HepG2 (cell line): ENCODE measurements around the gene ADGRB2. TPM values are rescaled to one million over a fixed set of nuclear protein-coding genes. Genes with fewer than 3 reads are reported as not detected.

Experiments used
- ATAD3A ChIP-seq: sonication (generic); formaldehyde crosslinking; IDR thresholded peaks from 2 replicates; pipeline ENCODE4 v1.4.0; 2020; ENCODE audit warnings: missing genetic modification reagents
- ELF1 ChIP-seq: sonication (generic); formaldehyde crosslinking; IDR thresholded peaks from 2 replicates; pipeline ENCODE4 v1.4.0; 2020; ENCODE audit warnings: missing genetic modification reagents
- HNRNPK ChIP-seq: fragments of 200-400 bp; formaldehyde crosslinking; IDR thresholded peaks from 2 replicates; pipeline ENCODE4 v1.6.1; 2018; ENCODE audit warnings: low read length, low read depth, moderate library complexity, mild to moderate bottlenecking; ENCODE audit not compliant: poor library complexity, severe bottlenecking
- HNRNPUL1 ChIP-seq: fragments of 200-400 bp; formaldehyde crosslinking; IDR thresholded peaks from 2 replicates; pipeline ENCODE4 v1.6.1; 2017; ENCODE audit warnings: low read depth, mild to moderate bottlenecking, low read length, moderate library complexity
- IKZF4 ChIP-seq: sonication (generic); formaldehyde crosslinking; IDR thresholded peaks from 2 replicates; pipeline ENCODE4 v1.5.1; 2020; ENCODE audit warnings: borderline replicate concordance, mild to moderate bottlenecking, low read depth, missing genetic modification reagents; ENCODE audit errors: not compliant biosample characterization
- ISX ChIP-seq: sonication (generic); formaldehyde crosslinking; conservative IDR thresholded peaks from 2 replicates; pipeline ENCODE4 v1.5.0; 2020; ENCODE audit warnings: missing genetic modification reagents
- MAX ChIP-seq: IDR thresholded peaks from 2 replicates; pipeline ENCODE4 v1.6.1; 2012; ENCODE audit warnings: inconsistent platforms
- NFKBIZ ChIP-seq: IDR thresholded peaks from 2 replicates; pipeline ENCODE4 v1.6.1; 2018; ENCODE audit warnings: missing genetic modification reagents, missing compliant biosample characterization
- NR2C2 ChIP-seq: sonication (generic); formaldehyde crosslinking; IDR thresholded peaks from 2 replicates; pipeline ENCODE4 v1.4.0; 2020; ENCODE audit warnings: missing genetic modification reagents, mild to moderate bottlenecking, moderate library complexity, borderline replicate concordance
- NR3C1 ChIP-seq: sonication (generic); formaldehyde crosslinking; IDR thresholded peaks from 2 replicates; pipeline ENCODE4 v1.4.0; 2020; ENCODE audit warnings: missing genetic modification reagents
- TFDP2 ChIP-seq: sonication (generic); formaldehyde crosslinking; IDR thresholded peaks from 2 replicates; pipeline ENCODE4 v1.4.0; 2020; ENCODE audit warnings: missing genetic modification reagents
- TIGD3 ChIP-seq: sonication (generic); formaldehyde crosslinking; IDR thresholded peaks from 2 replicates; pipeline ENCODE4 v1.5.1; 2020; ENCODE audit warnings: mild to moderate bottlenecking, missing genetic modification reagents, borderline replicate concordance
- ZBTB21 ChIP-seq: sonication (generic); formaldehyde crosslinking; IDR thresholded peaks from 2 replicates; pipeline ENCODE4 v1.4.0; 2020; ENCODE audit warnings: missing genetic modification reagents
- ZBTB25 ChIP-seq: IDR thresholded peaks from 2 replicates; pipeline ENCODE4 v1.6.1; 2018; ENCODE audit warnings: missing genetic modification reagents
- ZNF496 ChIP-seq: sonication (generic); formaldehyde crosslinking; IDR thresholded peaks from 2 replicates; pipeline ENCODE4 v1.8.1; 2023; ENCODE audit warnings: mild to moderate bottlenecking, moderate library complexity, missing genetic modification reagents; ENCODE audit not compliant: insufficient replicate concordance
- ZNF510 ChIP-seq: sonication (generic); formaldehyde crosslinking; IDR thresholded peaks from 2 replicates; pipeline ENCODE4 v1.4.0; 2020; ENCODE audit warnings: low read depth, mild to moderate bottlenecking, missing genetic modification reagents
- ZNF550 ChIP-seq: sonication (generic); formaldehyde crosslinking; IDR thresholded peaks from 2 replicates; pipeline ENCODE4 v1.4.0; 2020; ENCODE audit warnings: mild to moderate bottlenecking, missing genetic modification reagents, borderline replicate concordance
- ZNF672 ChIP-seq: sonication (generic); formaldehyde crosslinking; IDR thresholded peaks from 2 replicates; pipeline ENCODE4 v1.8.1; 2022; ENCODE audit warnings: missing genetic modification reagents
- ZNF737 ChIP-seq: sonication (generic); formaldehyde crosslinking; IDR thresholded peaks from 2 replicates; pipeline ENCODE4 v1.5.0; 2020; ENCODE audit warnings: missing genetic modification reagents, mild to moderate bottlenecking, borderline replicate concordance
- ZSCAN25 ChIP-seq: sonication (generic); formaldehyde crosslinking; IDR thresholded peaks from 2 replicates; pipeline ENCODE4 v1.8.0; 2022; ENCODE audit warnings: mild to moderate bottlenecking, missing genetic modification reagents
- ZSCAN29 ChIP-seq: sonication (generic); formaldehyde crosslinking; conservative IDR thresholded peaks from 2 replicates; pipeline ENCODE4 v1.4.0; 2020; ENCODE audit warnings: mild to moderate bottlenecking, missing genetic modification reagents
- polyA plus RNA-seq, 8 experiments: library from polyadenylated mRNA; depleted of rRNA in 3 of 8; stranded (reverse) in 7 of 8; unstranded in 1 of 8; fragments of >200 nt; fragmentation: Illumina TruSeq in 4 of 8; extraction: Trizol in 4 of 8; gene quantifications; 2 replicates each; pipeline versions ENCODE4 v1.2.1 to v1.2.3, GENCODE V29; 2011 to 2016; ENCODE audit warnings: low read depth in 4 of 8, missing spikeins in 1 of 8, mixed read lengths in 1 of 8; ENCODE audit not compliant: insufficient read depth in 1 of 8
- total RNA-seq, 5 experiments: library from RNA; depleted of rRNA; stranded (reverse); fragments of >200 nt; fragmentation: Illumina TruSeq; extraction: Trizol; gene quantifications; 2 replicates each; pipeline ENCODE4 v1.2.3, GENCODE V29; 2016; ENCODE audit warnings: low read depth in 1 of 5

ADGRB2 gene
- total and polyA plus RNA-seq, 2 of the 13 experiments (the other 11 are each of a cell fraction or from before 2014, with no cell fraction given): 0.03 to 0.09 TPM

- TF ChIP-seq ZNF737 (CRISPR knock-in tag) (no peak), MAX (peak; percentile 86), TIGD3 (CRISPR knock-in tag) (no peak), ZSCAN29 (peak; percentile 76; the same call in 1 of the 2 replicates), ZNF550 (CRISPR knock-in tag) (no peak), ZSCAN25 (CRISPR knock-in tag) (no peak), NR3C1 (CRISPR knock-in tag) (no peak), ATAD3A (CRISPR knock-in tag) (no peak), NFKBIZ (CRISPR knock-in tag) (no peak), ELF1 (no peak; the same call in 1 of the 2 replicates), HNRNPUL1 (no peak), ISX (CRISPR knock-in tag) (peak; percentile 51; the same call in 1 of the 2 replicates), ZNF510 (CRISPR knock-in tag) (0 out of 2 replicates have a peak, but pooled peaks have one; percentile 40), TFDP2 (CRISPR knock-in tag) (peak; percentile 41), HNRNPK (peak; percentile 25), ZNF672 (CRISPR knock-in tag) (no peak), NR2C2 (CRISPR knock-in tag) (peak; percentile 60; the same call in 1 of the 2 replicates), ZBTB21 (CRISPR knock-in tag) (peak; percentile 32; the same call in 1 of the 2 replicates), IKZF4 (CRISPR knock-in tag) (peak; percentile 52), ZBTB25 (CRISPR knock-in tag) (no peak), ZNF496 (CRISPR knock-in tag) (no peak)
Measured at GRCh38 chr1:31715087-31715872, 48.9 kb downstream of the ADGRB2 start (continued).
